Measurements from ENCODE around the gene ZNF577.

- TF ChIP-seq, protein P1, sequence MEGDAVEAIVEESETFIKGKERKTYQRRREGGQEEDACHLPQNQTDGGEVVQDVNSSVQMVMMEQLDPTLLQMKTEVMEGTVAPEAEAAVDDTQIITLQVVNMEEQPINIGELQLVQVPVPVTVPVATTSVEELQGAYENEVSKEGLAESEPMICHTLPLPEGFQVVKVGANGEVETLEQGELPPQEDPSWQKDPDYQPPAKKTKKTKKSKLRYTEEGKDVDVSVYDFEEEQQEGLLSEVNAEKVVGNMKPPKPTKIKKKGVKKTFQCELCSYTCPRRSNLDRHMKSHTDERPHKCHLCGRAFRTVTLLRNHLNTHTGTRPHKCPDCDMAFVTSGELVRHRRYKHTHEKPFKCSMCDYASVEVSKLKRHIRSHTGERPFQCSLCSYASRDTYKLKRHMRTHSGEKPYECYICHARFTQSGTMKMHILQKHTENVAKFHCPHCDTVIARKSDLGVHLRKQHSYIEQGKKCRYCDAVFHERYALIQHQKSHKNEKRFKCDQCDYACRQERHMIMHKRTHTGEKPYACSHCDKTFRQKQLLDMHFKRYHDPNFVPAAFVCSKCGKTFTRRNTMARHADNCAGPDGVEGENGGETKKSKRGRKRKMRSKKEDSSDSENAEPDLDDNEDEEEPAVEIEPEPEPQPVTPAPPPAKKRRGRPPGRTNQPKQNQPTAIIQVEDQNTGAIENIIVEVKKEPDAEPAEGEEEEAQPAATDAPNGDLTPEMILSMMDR (IDR thresholded peaks at IDR 0.05; ENCODE audit: extremely low read depth in 1 of 2, insufficient read depth in 1 of 2, low read depth in 1 of 2, low read length in 2 of 2), result no peak
- TF ChIP-seq EZH2 (IDR thresholded peaks at IDR 0.05; ENCODE audit: borderline replicate concordance, low read depth, low read length, severe bottlenecking), result no peak
- no peak for TF ChIP-seq POLR2A (IDR thresholded peaks at IDR 0.05; ENCODE audit: low read depth, low read length)
These were observed 3.5 kb upstream of the ZNF577 start for GRCh38 chr19:51891193-51891747.

Measured in endothelial cell of umbilical vein (primary cell).